Measurements from ENCODE around the gene CUEDC1. TPM values are rescaled to one million over a fixed set of nuclear protein-coding genes. Genes with fewer than 3 reads are reported as not detected.

CUEDC1 gene
- total RNA-seq, 1 experiment from 2014 or later, result 12.2 TPM

DNA sequence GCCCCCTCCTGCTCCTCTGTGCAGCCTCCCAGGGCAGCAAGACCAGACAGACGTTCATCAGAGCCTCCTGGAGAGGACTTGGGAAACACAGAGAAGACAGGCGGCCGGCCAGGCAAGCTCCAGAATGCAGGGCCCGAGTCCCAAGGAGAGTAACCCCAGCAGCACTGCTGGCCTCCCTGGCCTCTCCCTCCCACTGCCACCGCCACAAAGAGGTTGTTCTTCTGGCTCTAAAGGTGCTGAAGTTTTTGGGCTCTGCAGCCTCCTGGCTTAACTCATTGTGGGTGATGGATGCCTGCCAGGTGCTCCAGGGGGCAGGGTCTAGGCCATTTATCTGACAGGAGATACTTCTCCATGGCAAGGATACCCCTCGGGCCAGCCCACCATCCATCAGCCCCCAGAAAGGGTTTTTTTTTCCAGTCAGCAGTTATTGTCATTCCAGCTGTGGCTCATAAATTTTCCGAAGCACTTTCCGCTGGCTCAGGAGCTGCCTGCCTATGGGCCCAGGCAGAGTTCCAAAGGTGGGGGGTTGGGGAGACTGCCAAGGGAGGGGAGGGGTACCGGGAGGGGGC is 73.3 kb downstream of the CUEDC1 start:
- no peak for DNase-seq (ENCODE audit: extremely low read depth, low read depth)

DNA sequence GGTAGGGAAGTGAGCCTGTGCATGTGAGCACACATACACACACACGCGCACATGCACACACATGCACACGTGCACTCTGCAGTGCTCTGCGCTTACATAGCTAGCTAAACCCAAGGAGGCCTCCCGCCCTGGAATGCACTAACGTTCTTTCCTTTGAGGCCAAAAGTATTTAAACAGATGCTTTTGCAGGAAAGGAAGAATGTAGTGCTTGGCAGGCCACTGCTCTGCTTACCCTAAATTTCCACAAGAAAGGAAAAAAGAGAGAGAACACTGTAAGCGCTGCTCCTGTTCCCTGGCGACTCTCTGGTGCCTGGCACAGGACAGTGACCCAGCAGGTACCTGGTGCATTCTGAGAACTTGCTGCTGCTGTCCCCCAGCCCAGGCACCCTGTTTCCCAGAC is 74.1 kb downstream of the CUEDC1 start:
- no peak for DNase-seq (ENCODE audit: extremely low read depth, low read depth)

DNA sequence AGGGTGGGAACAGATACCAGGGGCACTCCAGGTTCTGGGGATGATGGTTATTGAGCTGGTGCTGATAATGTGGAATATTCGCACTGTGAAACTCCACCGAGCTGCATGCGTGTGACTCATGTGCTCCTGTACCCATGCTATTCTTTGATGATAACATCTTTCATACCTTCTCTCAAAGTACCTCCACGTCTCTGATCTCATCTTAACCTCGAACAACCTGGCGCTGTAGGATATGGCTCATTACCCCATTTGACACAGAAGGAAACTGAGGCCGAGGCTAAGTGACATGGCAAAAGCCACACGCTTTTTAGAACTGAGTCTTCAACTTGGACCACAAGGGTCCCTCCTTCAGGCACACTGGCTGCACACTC is 75.1 kb downstream of the CUEDC1 start:
- no peak for DNase-seq (ENCODE audit: extremely low read depth, low read depth)

DNA sequence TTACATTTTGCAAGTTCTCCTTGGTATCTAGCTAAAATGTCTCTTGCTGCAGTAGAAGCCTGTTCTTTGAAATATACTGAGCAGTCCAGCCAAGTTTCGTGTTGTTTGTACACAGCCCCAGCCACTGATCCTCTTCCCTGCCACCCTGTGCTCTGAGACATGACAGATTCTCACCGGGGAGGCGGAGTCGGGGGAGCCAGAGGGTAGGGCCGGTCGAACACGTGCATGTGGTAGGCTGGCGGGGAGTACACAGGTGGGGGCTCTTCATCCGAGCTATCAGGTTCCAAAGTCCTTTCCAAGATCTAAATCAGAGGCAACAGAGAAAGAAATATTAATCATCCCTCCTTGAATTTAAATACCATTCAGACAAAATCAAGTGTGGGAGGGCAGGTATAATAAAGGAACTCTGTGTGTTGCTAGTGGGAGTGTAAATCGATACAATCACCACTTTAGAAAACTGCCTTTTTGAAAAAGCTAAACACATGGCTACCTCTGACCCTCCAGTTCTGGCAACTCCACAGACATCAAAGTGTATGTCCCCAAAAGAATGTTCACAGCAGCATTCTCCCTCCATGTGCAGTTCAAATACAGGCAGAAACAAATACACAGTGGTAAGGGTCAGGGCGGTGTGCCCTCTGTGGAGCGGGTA is 75.7 kb downstream of the CUEDC1 start:
- no peak for DNase-seq (ENCODE audit: extremely low read depth, low read depth)

DNA sequence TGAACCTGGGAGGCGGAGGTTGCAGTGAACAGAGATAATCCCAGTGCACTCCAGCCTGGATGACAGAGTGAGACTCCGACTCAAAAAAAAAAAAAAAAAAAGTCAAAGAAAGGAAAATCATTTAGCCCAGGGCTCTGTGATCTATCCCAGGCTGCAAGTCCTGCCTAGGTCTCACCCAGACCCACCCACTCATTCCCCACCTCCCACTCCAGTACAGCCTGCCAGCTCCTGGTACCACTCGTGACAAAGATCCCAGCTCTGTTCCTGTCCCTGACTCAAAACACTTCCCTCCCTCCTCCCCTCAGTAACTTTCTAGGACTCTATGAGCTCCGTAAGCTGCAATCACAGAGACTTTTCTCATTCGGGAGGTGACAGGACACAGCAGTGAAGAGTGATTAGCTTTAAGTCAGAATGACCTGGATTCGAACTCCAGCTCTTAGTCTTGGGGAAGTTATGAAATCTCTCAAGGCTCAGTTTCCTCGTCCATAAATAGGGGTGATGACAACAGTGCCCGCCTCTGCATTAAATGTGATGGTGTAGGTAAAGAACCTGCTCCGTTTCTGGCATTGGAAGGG is 77.3 kb downstream of the CUEDC1 start:
- no peak for DNase-seq (ENCODE audit: extremely low read depth, low read depth)

DNA sequence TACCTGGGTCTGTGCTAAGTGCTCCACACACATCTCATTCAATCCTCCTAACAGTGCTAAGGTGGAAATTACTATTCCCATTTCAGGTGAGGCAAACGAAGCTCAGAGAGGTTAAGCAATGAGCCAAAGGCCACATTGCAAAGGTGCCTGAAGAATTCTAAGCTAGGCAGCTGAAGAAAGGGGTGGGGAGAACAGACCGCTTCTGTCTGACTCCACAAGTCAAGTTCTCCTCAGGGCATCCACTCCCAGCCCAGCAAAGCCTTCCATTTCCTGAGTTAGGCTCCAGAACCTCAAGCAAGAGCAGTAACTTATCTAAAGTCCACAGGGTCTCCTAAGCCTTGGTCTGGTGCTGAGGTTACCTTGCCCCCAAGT is 78.4 kb downstream of the CUEDC1 start:
- DNase-seq (ENCODE audit: extremely low read depth, low read depth), result no peak

DNA sequence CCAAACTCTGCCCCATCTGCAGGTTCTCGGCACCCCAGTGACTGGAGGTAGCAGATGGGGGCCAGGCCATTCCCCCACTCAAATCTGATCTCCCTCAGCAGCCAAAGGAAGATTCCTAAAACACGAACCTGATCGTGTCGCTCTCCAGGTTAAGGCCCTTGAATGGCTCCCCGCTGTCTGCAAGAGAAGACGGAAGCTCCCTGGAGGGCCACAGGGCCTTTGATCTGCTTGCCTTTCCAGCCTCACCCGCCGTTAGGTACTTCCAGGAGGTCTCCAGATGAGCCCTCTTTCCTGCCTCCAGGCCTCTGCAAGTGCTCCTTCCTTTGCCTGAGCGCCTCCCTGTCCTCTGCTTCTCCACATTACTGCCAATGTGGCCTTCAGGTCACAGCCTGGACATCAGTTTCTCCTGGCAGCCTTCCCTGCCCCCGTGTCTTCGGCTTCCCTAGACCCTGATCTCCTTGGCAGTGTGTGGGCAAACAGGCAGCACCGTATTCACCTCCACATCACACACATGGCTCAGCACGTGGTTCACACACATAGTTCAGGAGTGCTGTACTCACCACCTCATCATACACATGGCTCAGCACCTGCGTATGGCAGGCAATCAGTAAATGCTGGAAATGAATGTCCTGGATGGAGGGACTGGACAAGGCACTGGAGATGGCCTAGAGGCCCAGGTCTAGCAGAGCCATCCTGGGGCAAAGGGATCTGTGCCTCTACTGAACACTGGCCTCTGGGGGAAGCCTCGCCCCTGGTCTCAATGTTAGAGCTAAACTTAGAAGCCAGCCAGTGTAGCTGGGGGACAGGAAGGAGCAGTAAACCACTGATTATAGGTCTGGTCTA is 79.0 kb downstream of the CUEDC1 start:
- DNase-seq (ENCODE audit: extremely low read depth, low read depth), result no peak

DNA sequence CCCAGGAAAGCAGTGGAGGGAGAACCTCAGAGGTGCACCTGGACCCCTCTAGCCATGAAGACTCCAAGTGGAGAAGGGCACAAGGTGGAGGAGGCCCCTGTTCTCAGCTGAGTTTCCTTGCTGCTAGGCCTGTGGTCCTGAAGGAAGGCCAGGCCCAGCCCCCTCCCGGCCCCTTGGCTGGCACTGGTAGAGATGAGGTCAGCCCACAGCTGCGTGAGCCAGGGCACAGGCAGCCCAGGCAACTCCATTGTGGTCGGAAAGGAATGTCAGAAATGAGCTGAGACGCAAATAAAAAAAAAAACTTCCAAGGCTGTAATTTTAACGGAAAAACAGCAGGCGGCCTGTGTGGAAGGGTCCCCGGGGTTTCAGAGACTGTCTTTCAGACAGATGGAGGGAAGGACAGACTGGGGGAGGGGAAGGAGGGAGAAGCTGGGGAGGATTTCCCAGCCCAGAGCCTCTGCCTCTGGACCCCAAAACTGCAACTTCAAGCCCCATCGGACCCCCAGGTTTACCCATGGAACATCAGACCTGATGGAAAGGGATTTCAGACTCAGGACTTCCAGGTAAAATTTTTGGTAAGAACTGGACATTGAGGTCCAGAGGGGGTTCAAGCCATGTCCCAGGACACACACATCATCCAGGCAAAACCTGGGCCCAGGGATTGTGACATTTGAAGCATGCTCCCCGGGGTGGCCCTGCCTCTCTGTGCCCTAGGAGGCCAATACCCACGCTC is 79.8 kb downstream of the CUEDC1 start:
- peak; percentile 43 for DNase-seq (ENCODE audit: extremely low read depth, low read depth)

DNA sequence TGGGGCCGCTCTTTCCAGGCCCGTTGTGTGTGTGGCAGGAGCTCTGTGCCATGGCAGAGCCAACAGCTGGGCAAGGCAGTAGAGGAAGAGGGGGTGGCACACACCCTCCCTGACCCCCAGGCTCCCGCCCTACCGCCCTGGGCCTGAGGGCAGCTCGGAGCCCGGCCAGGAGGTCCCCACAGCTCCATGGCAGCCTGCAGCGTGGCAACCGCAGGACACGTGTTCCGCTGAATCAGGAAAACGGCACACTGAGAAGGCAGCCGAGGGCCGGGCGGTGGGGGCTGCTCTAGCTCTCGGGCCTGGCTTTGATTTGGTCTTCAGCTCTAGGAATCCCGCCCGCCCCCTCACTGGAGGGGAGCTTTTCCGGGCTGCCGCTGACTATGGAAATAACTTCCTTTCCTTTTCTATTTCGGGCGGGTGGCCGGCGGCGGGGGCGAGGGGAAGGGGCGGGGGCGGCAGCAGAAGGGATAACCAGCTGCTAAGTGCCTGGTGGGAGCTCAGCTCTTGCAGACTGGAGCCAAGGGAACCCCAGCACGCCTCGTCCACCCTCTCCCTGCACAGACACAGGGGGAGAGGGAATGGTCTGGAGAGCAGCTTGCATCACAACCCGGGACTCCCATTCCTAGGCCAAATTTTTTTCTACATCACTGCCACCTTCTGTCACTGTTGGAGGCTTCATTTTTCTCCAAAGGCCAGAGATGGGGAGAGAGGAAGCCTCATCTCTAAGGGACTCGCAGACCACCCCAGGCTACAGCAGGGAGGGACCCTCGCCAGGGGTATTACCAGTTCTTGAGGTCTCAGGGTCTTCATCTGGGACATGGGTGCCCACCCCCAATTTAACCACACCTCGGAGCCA is 80.5 kb downstream of the CUEDC1 start:
- no peak for DNase-seq (ENCODE audit: extremely low read depth, low read depth)

DNA sequence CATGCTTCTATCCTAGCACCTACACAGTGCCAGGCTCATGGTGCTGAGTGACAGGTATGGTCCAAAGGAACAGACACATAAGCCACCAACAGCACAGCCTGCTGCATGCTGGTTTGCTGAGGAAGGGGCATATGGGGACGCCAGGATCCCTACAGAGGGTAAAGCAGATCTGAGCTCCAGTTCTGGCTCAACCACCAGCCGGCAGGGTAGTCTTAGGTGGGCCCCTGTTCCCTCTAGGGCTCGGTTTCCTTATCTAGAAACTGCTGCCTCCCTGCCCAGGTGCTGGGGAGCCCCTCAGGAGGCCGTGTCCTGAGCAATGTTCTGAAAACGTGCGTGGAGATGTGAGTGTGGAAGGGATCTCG is 81.2 kb downstream of the CUEDC1 start:
- DNase-seq (ENCODE audit: extremely low read depth, low read depth), result no peak

DNA sequence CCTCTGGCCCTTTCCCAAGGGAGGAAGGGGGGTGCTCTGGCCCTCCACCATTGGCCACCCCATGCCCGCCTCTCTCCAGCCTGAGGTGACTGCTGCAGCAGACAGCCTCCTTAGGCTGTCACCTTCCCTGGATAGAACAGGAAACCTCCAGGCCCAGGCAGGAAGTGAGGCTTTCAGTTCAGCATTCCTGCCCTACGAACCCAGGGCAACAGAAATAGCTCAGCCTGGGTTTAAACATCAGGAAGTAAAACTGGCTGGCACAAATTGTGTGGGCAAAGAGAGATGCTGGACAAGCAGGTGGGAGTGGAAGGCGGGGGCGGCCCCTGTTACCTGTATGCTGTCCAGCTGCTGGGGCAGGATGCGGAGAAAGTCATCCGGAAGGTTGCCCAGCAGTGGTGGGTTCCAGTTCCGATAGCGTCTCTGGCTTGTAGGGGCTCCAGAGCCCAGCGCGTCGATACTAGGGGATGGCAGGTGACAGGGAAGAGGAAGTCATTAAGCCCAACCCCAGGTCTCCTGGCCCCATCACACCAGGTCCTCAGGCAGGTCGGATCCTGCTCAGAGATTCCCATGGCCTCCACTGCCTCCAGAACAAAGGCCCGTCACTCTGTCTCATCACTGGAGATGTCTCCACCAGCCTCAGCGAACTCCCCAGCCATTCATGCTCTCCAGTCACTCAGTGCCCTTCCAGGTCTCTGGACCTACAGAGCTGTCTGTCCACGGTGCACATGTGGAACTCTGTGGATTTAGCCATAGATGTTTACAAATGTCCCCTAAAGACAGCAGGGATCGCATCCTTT is 81.8 kb downstream of the CUEDC1 start:
- no peak for DNase-seq (ENCODE audit: extremely low read depth, low read depth)

DNA sequence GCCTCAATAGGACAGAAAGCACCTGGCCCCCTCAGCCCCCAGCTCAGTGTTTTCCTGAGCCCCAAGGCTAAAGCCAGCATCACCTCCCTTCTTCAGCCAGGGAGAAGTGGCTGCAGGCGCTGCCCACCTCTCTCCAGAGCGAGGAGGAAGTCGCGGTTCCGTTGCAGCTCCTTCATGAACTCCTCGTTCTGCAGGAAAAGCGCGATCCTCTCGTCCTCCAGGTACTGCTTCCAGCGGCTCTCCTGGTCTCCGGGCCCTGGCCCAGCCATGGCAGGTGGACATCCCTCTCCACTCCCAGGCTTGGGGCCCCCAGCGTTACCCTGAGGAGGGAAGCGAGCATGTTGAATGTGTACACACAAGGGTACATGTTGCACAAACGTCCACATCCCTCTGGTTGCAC is 82.7 kb downstream of the CUEDC1 start:
- no peak for DNase-seq (ENCODE audit: extremely low read depth, low read depth)

DNA sequence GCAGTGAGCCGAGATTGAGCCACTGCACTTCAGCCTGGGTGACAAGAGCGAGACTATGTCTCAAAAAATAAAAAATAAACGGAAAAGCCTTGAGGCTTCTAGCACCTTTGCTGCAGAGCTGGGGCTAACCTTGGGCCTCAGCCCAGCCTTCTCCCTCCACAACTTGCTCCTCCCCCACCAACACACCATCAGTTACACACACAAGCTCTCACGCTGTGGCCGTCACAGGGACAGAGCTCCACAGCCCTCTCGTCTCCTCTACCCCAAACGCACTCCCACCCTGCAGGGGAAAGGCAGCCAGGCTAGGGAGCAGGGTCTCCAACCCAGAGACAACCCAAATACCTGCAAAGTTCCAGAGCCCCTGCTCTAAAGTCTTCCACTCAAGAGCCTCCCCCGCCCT is 83.3 kb downstream of the CUEDC1 start:
- no peak for DNase-seq (ENCODE audit: extremely low read depth, low read depth)

DNA sequence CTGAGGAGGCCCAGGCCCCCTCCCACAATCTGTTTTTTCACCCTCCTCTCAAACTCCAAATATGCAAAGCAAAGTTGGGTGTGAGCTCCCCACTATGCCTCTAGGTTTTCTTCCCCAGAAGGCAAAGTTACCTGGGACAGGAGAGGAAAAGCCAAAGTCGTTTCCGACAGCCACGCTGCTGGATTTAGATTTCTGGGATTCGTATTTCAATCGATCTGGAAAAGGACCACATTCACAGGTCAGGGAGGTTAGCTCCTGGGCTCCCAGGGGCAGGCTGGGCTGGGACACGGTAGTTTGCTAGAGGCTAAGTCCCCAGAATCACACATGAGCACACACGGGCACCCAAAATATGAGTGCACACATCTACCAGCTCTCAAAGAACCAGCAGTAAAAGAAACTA is 84.1 kb downstream of the CUEDC1 start:
- no peak for DNase-seq (ENCODE audit: extremely low read depth, low read depth)

DNA sequence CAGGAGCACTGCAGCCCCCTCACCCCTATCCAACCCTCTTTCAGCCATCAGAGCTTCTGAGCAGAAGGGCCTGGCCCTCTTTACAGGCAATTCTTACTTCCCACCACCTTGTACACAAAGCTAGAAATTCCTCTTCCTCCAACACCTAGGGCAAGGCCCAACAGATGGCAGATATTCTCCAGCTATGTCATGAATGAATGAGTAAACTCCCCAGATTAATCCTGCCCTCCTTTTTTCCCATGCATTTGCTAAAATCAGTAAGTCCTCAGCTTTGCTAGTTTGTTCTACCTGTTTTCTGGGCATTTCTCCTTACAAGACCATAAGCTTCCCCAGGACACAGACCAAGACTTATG is 85.0 kb downstream of the CUEDC1 start:
- DNase-seq (ENCODE audit: extremely low read depth, low read depth), result no peak

DNA sequence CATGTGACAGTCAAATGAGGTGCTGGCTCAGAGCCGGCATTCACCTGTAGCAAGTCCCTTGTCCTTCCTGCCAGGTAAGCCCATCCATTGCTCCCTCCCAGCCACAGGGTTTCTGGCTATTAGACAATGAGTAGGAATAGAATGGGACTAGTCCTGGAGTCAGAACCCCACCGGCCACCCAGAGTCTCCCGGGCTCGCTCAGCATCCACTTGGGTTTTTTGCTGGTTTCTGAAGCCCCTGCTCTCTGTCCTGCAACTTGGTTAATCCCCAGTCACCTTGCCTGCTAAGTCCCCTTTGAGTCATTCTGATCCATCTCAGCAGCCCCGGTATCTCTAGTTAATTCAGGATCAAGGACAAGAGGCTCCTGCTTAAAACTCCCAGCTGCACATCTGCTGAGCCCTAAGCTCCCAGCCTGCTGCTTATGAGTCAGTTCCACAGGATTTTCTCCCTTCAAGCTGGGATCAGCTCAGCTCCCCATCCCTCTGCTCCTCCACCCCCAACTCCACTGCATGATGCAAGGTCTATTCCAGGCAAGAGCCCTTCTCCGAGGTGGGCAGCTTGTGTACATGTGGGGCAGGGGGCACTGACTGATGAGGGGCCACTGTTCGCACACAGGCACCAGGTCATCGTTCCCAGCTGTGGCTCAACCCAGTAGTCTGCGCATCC is 85.5 kb downstream of the CUEDC1 start:
- DNase-seq (ENCODE audit: extremely low read depth, low read depth), result no peak

DNA sequence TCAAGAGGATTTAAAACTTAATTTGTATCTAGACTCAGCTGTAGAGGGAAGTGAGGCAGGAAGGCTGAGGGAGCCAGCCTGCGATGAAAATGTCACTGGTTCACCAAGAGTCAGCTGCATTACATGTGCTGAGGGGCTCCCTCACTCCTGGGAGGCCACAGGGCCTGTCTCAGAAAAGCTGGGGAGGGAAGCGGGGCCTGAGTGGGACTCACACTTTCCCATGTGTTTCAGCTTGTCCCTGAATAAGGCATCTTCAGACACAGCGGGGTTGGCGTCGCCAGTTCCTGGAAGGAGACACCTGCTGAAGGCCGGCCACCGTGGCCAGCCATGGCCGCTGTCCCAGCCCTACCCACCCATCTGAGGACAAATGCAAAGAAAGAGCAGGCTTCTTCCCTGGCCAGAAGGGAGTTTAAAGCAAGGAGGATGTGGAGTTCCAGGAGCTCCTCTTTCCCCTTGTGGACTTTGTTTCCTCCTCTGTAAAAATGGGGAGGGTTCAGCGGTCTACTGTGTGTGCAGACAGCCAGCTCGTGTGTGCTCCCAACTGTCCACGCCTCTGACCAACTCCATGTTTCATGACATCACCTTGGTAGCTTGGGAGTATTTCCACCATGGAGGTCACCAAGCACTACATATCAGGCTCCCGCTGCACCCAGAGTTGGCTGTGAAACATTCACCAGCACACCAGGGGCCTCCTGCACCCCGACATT is 86.1 kb downstream of the CUEDC1 start:
- no peak for DNase-seq (ENCODE audit: extremely low read depth, low read depth)

Data from NCI-H460 (cell line).